B cell (primary cell): ENCODE measurements around the gene TOP3B. TPM values are rescaled to one million over a fixed set of nuclear protein-coding genes. Genes with fewer than 3 reads are reported as not detected.

Experiments
- ATAC-seq: fragments of 200-7000 bp; cut with Tn5 transposase; one replicate; pipeline ENCODE4 v1.10.0; 2021; ENCODE audit warnings: low read depth, mild to moderate bottlenecking, moderate number of reproducible peaks, moderate library complexity
- CTCF ChIA-PET: fragments of 350-600 bp; sonication (Branson Sonifier 250); formaldehyde crosslinking; loops from one replicate; lab custom pipeline; 2021; ENCODE audit warnings: antibody characterized with exemption, inconsistent platforms; lab: Charles Lee
- POLR2A ChIA-PET: fragments of 350-600 bp; sonication (Branson Sonifier 250); formaldehyde crosslinking; loops from one replicate; lab custom pipeline; 2021; ENCODE audit warnings: antibody characterized with exemption; lab: Charles Lee
- DNase-seq: peaks from one replicate; pipeline ENCODE4 v3.0.0; 2013
- H2AFZ ChIP-seq: 2 replicates; pipeline ENCODE4 v1.6.1; 2012; ENCODE audit warnings: mild to moderate bottlenecking, low read depth, low read length; ENCODE audit not compliant: insufficient read depth, poor library complexity, severe bottlenecking
- H3K27ac ChIP-seq, 2 donors: 1 replicate in 1 of 2; 2 replicates in 1 of 2; pipeline ENCODE4 v1.5.1; 2012 to 2013; ENCODE audit warnings: low read length in 2 of 2, mild to moderate bottlenecking in 2 of 2, moderate library complexity in 1 of 2
- H3K27me3 ChIP-seq, 4 experiments: fragments of 200-600 bp in 1 of 4; sonication (generic) in 1 of 4; replicated peaks in 1 of 4; 1 replicate in 2 of 4; 2 replicates in 2 of 4; pipeline versions ENCODE4 v1.6.1 to v1.7.0; 2013 to 2016; ENCODE audit warnings: low read length in 3 of 4, mild to moderate bottlenecking in 2 of 4, mixed read lengths in 1 of 4, moderate library complexity in 1 of 4; ENCODE audit not compliant: insufficient read depth in 4 of 4, control insufficient read depth in 3 of 4; ENCODE audit errors: control extremely low read depth in 1 of 4
- H3K36me3 ChIP-seq, 2 experiments: replicated peaks in 1 of 2; 1 replicate in 1 of 2; 2 replicates in 1 of 2; pipeline versions ENCODE4 v1.6.1 to v1.7.1; 2013; ENCODE audit warnings: low read length in 1 of 2; ENCODE audit not compliant: insufficient read depth in 2 of 2, control insufficient read depth in 1 of 2; ENCODE audit errors: control extremely low read depth in 1 of 2, extremely low read depth in 1 of 2
- H3K4me1 ChIP-seq, 2 donors: fragments of 200-600 bp in 1 of 2; sonication (generic) in 1 of 2; 1 replicate in 1 of 2; 2 replicates in 1 of 2; pipeline versions ENCODE4 v1.5.1 to v1.6.1; 2013 to 2017; ENCODE audit warnings: low read length in 2 of 2; ENCODE audit not compliant: control insufficient read depth in 2 of 2, insufficient read depth in 2 of 2
- H3K4me2 ChIP-seq: replicated peaks from 2 replicates; pipeline ENCODE3; 2012; ENCODE audit warnings: mild to moderate bottlenecking, low read depth, low read length; ENCODE audit not compliant: poor library complexity, severe bottlenecking
- H3K4me3 ChIP-seq, 5 experiments: fragments of 200-600 bp in 1 of 5; sonication (generic) in 1 of 5; 1 replicate in 3 of 5; 2 replicates in 2 of 5; pipeline versions ENCODE4 v1.5.1 to v1.7.0; 2011 to 2016; ENCODE audit warnings: low read length in 4 of 5, mild to moderate bottlenecking in 4 of 5, low read depth in 2 of 5, control low read depth in 1 of 5, moderate library complexity in 1 of 5; ENCODE audit not compliant: insufficient read depth in 1 of 5; ENCODE audit errors: control extremely low read depth in 1 of 5, extremely low read depth in 1 of 5
- H3K79me2 ChIP-seq: fragments of 200-600 bp; sonication (generic); one replicate; pipeline ENCODE4 v1.6.0; 2016; ENCODE audit warnings: low read length; ENCODE audit not compliant: control insufficient read depth, insufficient read depth
- H3K9ac ChIP-seq: fragments of 200-600 bp; sonication (generic); 2 replicates; pipeline ENCODE4 v1.6.1; 2017; ENCODE audit warnings: mild to moderate bottlenecking, low read length, moderate library complexity
- H3K9me3 ChIP-seq, 3 donors: one replicate each; pipeline versions ENCODE4 v1.6.1 to v1.7.1; 2013; ENCODE audit warnings: low read length in 2 of 3; ENCODE audit not compliant: control insufficient read depth in 2 of 3, insufficient read depth in 1 of 3; ENCODE audit errors: control extremely low read depth in 1 of 3
- H4K20me1 ChIP-seq: 2 replicates; pipeline ENCODE4 v1.6.0; 2012; ENCODE audit warnings: mild to moderate bottlenecking, low read length; ENCODE audit not compliant: insufficient read depth, control insufficient read depth, poor library complexity, severe bottlenecking
- H3K27ac Mint-ChIP-seq: one replicate; pipeline ENCODE4 v1.8.0; 2021; ENCODE audit warnings: mixed read lengths
- H3K27me3 Mint-ChIP-seq: one replicate; pipeline ENCODE4 v1.8.0; 2021; ENCODE audit warnings: mixed read lengths
- H3K4me1 Mint-ChIP-seq: one replicate; pipeline ENCODE4 v1.8.0; 2021; ENCODE audit warnings: mixed read lengths
- H3K4me3 Mint-ChIP-seq: one replicate; pipeline ENCODE4 v1.8.0; 2021; ENCODE audit warnings: mixed read lengths
- H3K9me3 Mint-ChIP-seq: one replicate; pipeline ENCODE4 v1.8.0; 2022; ENCODE audit warnings: mixed read lengths; ENCODE audit not compliant: insufficient read depth
- CTCF ChIP-seq: fragments of 200-600 bp; IDR thresholded peaks from one replicate; pipeline ENCODE4 v1.8.0; 2022; ENCODE audit warnings: antibody characterized with exemption, mild to moderate bottlenecking
- EZH2 ChIP-seq: IDR thresholded peaks from 2 replicates; pipeline ENCODE4 v1.6.1; 2012; ENCODE audit warnings: borderline replicate concordance, low read depth, mild to moderate bottlenecking, moderate library complexity, low read length; ENCODE audit not compliant: insufficient read depth, poor library complexity, severe bottlenecking
- WGBS: methylation state at CpG from one replicate; pipeline ENCODE4 v1.1.5; 2013; ENCODE audit warnings: missing lambda C conversion rate; ENCODE audit not compliant: insufficient coverage; 5-methylcytosine and 5-hydroxymethylcytosine counted together
- intact Hi-C: fragments of 100-400 bp; cut with micrococcal nuclease; formaldehyde crosslinking; loops from one replicate; pipeline ENCODE4 v1.10.0; 2022
- polyA plus RNA-seq: library from polyadenylated mRNA; depleted of rRNA; stranded (reverse); fragments of >200 nt; gene quantifications from 2 replicates; pipeline ENCODE4 v1.2.3, GENCODE V29; 2012
- total RNA-seq, 2 donors: library from RNA; stranded (reverse); fragments of 120-200 nt in 1 of 2; gene quantifications; 1 replicate in 1 of 2; 2 replicates in 1 of 2; pipeline versions ENCODE4 v1.2.3 to v1.2.4, GENCODE V29; 2013 to 2022

TOP3B gene
- total and polyA plus RNA-seq, 2 donors (not counting 1 experiment from before 2014, with no cell fraction given), result 77.1 to 105 TPM

GRCh38 chr22:21970800-21971617 lies 11.6 kb downstream of the TOP3B start:
- ChIA-PET CTCF (interaction anchor here (0.5 to 2.3 kb wide), 11 partner anchors 18 to 913 kb away, joined by 3 to 20 read pairs (median 4); partner anchors contain the start of gene PPM1F), POLR2A (interaction anchor here (0.6 to 1.1 kb wide), 2 partner anchors 11 to 13 kb away, joined by 4 read pairs; partner anchors contain the start of gene TOP3B)
- Mint-ChIP-seq H3K9me3 (no peaks in the 10 kb centered on the region), H3K27me3 (no peaks in the 10 kb centered on the region), H3K4me1 (peaks cover 6% of the 10 kb centered on the region), H3K4me3 (no peak overlapping the region), H3K27ac (no peak overlapping the region)
- H3K9ac ChIP-seq, result no peak overlapping the region
- H3K36me3 ChIP-seq, result peaks cover 0 to 93% of the 10 kb centered on the region in 2 experiments
- TF ChIP-seq EZH2 (no peak), CTCF (no peak)
- DNase-seq (no peak), ATAC-seq (no peak)
- intact Hi-C loops, result no loop called here
- no peaks in the 10 kb centered on the region for H3K27me3 ChIP-seq
- no peaks in the 10 kb centered on the region for H3K4me1 ChIP-seq
- H3K4me3 ChIP-seq, result no peak overlapping the region
- over 99% methylated on average over 10 of the region's 18 CpGs for WGBS
- H3K4me2 ChIP-seq, result no peak overlapping the region
- H3K9me3 ChIP-seq, result no peaks in the 10 kb centered on the region
- peaks cover 20% of the 10 kb centered on the region for H3K79me2 ChIP-seq
- H4K20me1 ChIP-seq, result peaks cover 2% of the 10 kb centered on the region
- no peak overlapping the region for H3K27ac ChIP-seq
- no peak overlapping the region for H2AFZ ChIP-seq
